Endothelial cell of umbilical vein (primary cell): Measurements from ENCODE around the gene EPYC. TPM values are rescaled to one million over a fixed set of nuclear protein-coding genes. Genes with fewer than 3 reads are reported as not detected.

ENCODE experiments used
- BruUV-seq: library from RNA; stranded (reverse); fragments of 400-500 nt; replicated peaks from 2 replicates; lab custom pipeline; 2021; lab: Mats Ljungman, UMichigan
- CTCF ChIA-PET: fragments of 300-600, 350-600 bp; sonication (Branson Sonifier 250); formaldehyde crosslinking; loops from one replicate; lab custom pipeline; 2021; ENCODE audit warnings: antibody characterized with exemption, inconsistent platforms; lab: Charles Lee
- POLR2A ChIA-PET: fragments of 300-600, 350-600 bp; sonication (Branson Sonifier 250); formaldehyde crosslinking; loops from one replicate; lab custom pipeline; 2021; ENCODE audit warnings: antibody characterized with exemption, inconsistent platforms; lab: Charles Lee
- DNase-seq: peaks from one replicate; pipeline ENCODE4 v3.0.0-alpha.2; 2011; ENCODE audit warnings: low read depth, low spot score
- FAIRE-seq: peaks from 2 replicates; lab custom pipeline; 2011; peaks lifted over from hg19 to GRCh38; lab: Jason Lieb, UNC
- H2AFZ ChIP-seq: 2 replicates; pipeline ENCODE4 v1.6.0; 2012; ENCODE audit warnings: low read depth, low read length, control low read depth, inconsistent platforms
- H3K27ac ChIP-seq: 2 replicates; pipeline ENCODE4 v1.5.1; 2011; ENCODE audit warnings: low read depth, mild to moderate bottlenecking, control low read depth, low read length, moderate library complexity; ENCODE audit not compliant: insufficient read depth
- H3K27me3 ChIP-seq, 2 experiments: 2 replicates each; pipeline versions ENCODE4 v1.6.0 to v1.6.1; 2011; ENCODE audit warnings: low read length in 2 of 2, mixed read lengths in 1 of 2; ENCODE audit not compliant: control insufficient read depth in 2 of 2, insufficient read depth in 2 of 2
- H3K36me3 ChIP-seq, 2 experiments: 2 replicates in 1 of 2; 3 replicates in 1 of 2; pipeline ENCODE4 v1.5.1; 2011; ENCODE audit warnings: low read length in 2 of 2, mild to moderate bottlenecking in 1 of 2, moderate library complexity in 1 of 2; ENCODE audit not compliant: control insufficient read depth in 2 of 2, insufficient read depth in 2 of 2; ENCODE audit errors: extremely low read depth in 1 of 2
- H3K4me1 ChIP-seq: 3 replicates; pipeline ENCODE4 v1.5.1; 2011; ENCODE audit warnings: mild to moderate bottlenecking, low read length; ENCODE audit not compliant: control insufficient read depth, insufficient read depth; ENCODE audit errors: extremely low read depth
- H3K4me2 ChIP-seq: 2 replicates; pipeline ENCODE4 v1.6.1; 2011; ENCODE audit warnings: low read length, control low read depth, mixed read lengths; ENCODE audit not compliant: insufficient read depth
- H3K4me3 ChIP-seq, 3 experiments: fragments of 200-600 bp in 1 of 3; sonication (generic), shearing (Covaris generic) in 1 of 3; replicated peaks in 1 of 3; 2 replicates each; pipeline ENCODE4 v1.5.1; 2011 to 2016; ENCODE audit warnings: control low read depth in 3 of 3, low read length in 3 of 3, mild to moderate bottlenecking in 2 of 3, inconsistent platforms in 1 of 3, low read depth in 1 of 3, moderate library complexity in 1 of 3; ENCODE audit not compliant: insufficient read depth in 1 of 3
- H3K79me2 ChIP-seq: 2 replicates; pipeline ENCODE4 v1.6.0; 2012; ENCODE audit warnings: low read length, inconsistent platforms; ENCODE audit not compliant: control insufficient read depth, insufficient read depth
- H3K9ac ChIP-seq: replicated peaks from 2 replicates; pipeline ENCODE3; 2011; ENCODE audit warnings: low read length, control low read depth; ENCODE audit not compliant: insufficient read depth; ENCODE audit errors: extremely low read depth
- H3K9me1 ChIP-seq: replicated peaks from 3 replicates; pipeline ENCODE4 v1.6.0; 2011; ENCODE audit warnings: mild to moderate bottlenecking, low read length; ENCODE audit not compliant: control insufficient read depth, insufficient read depth; ENCODE audit errors: extremely low read depth
- H3K9me3 ChIP-seq: replicated peaks from 2 replicates; pipeline ENCODE4 v1.5.1; 2012; ENCODE audit warnings: low read length, inconsistent platforms; ENCODE audit not compliant: control insufficient read depth, insufficient read depth
- H4K20me1 ChIP-seq: replicated peaks from 2 replicates; pipeline ENCODE3; 2011; ENCODE audit warnings: mild to moderate bottlenecking, low read length; ENCODE audit not compliant: control insufficient read depth, insufficient read depth; ENCODE audit errors: extremely low read depth
- CTCF ChIP-seq, 2 donors: IDR thresholded peaks; 1 replicate in 1 of 2; 2 replicates in 1 of 2; pipeline ENCODE4 v1.5.1; 2011; ENCODE audit warnings: low read length in 2 of 2, mild to moderate bottlenecking in 2 of 2, moderate library complexity in 2 of 2, control low read depth in 1 of 2, inconsistent platforms in 1 of 2, low read depth in 1 of 2; ENCODE audit not compliant: insufficient read depth in 1 of 2; ENCODE audit errors: extremely low read depth in 1 of 2
- EZH2 ChIP-seq: IDR thresholded peaks from 2 replicates; pipeline ENCODE4 v1.6.1; 2012; ENCODE audit warnings: borderline replicate concordance, low read depth, mild to moderate bottlenecking, moderate library complexity, low read length, inconsistent platforms; ENCODE audit not compliant: severe bottlenecking
- FOS ChIP-seq: IDR thresholded peaks from 2 replicates; pipeline ENCODE4 v1.6.1; 2011; ENCODE audit warnings: mild to moderate bottlenecking, low read length, moderate library complexity, borderline replicate concordance; ENCODE audit not compliant: insufficient read depth
- GATA2 ChIP-seq: IDR thresholded peaks from 2 replicates; pipeline ENCODE4 v1.7.0; 2011; ENCODE audit warnings: low read depth, mild to moderate bottlenecking, moderate library complexity, mixed read lengths, low read length; ENCODE audit not compliant: insufficient read length, insufficient read depth
- JUN ChIP-seq: IDR thresholded peaks from 2 replicates; pipeline ENCODE4 v1.6.1; 2011; ENCODE audit warnings: borderline replicate concordance, low read depth; ENCODE audit not compliant: insufficient read length, insufficient read depth
- MAX ChIP-seq: IDR thresholded peaks from 2 replicates; pipeline ENCODE4 v1.6.1; 2011; ENCODE audit not compliant: insufficient read depth, insufficient read length
- MYC ChIP-seq: IDR thresholded peaks from one replicate; pipeline ENCODE4 v1.6.1; 2011; ENCODE audit warnings: mild to moderate bottlenecking, low read depth, low read length
- POLR2A ChIP-seq: IDR thresholded peaks from 2 replicates; pipeline ENCODE4 v1.6.1; 2012; ENCODE audit warnings: low read depth, mild to moderate bottlenecking, control low read depth, low read length
- POLR2AphosphoS5 ChIP-seq: IDR thresholded peaks from 2 replicates; pipeline ENCODE4 v1.6.1; 2012; ENCODE audit warnings: low read depth, mild to moderate bottlenecking, control low read depth, low read length, moderate library complexity; ENCODE audit not compliant: insufficient read depth
- dilution Hi-C: fragments of 300-500 bp; cut with MboI; formaldehyde crosslinking; loops from one replicate; pipeline ENCODE4 v1.15.0; 2019; ENCODE audit warnings: low sequenced_read_pairs; ENCODE audit not compliant: extremely low pct_ligation_motif_present
- intact Hi-C: fragments of 100-400 bp; cut with micrococcal nuclease; formaldehyde crosslinking; loops from one replicate; pipeline ENCODE4 v1.10.0; 2022
- polyA plus RNA-seq, 4 experiments: library from polyadenylated mRNA; depleted of rRNA in 3 of 4; stranded (reverse) in 3 of 4; unstranded in 1 of 4; fragments of >200 nt; gene quantifications; 2 replicates each; pipeline versions ENCODE4 v1.2.1 to v1.2.3, GENCODE V29; 2011 to 2012; ENCODE audit warnings: missing spikeins in 1 of 4
- total RNA-seq: library from RNA; stranded (reverse); gene quantifications from 2 replicates; pipeline ENCODE4 v1.2.3, GENCODE V29; 2021

EPYC gene
- total and polyA plus RNA-seq, 2 donors (not counting 3 experiments of a cell fraction or from before 2014, with no cell fraction given): not detected

GRCh38 chr12:91019455-91019854, 14.7 kb upstream of the EPYC start:
- H4K20me1 ChIP-seq: no peaks in the 10 kb centered on the region
- no TSS peak for BruUV-seq
- dilution Hi-C loops (no loop called here), intact Hi-C loops (no loop called here)
- H3K9me3 ChIP-seq: no peaks in the 10 kb centered on the region
- no peak overlapping the region for H2AFZ ChIP-seq
- no peak overlapping the region for H3K9ac ChIP-seq
- H3K9me1 ChIP-seq: no peaks in the 10 kb centered on the region
- FAIRE-seq (no peak), DNase-seq (no peak)
- H3K27me3 ChIP-seq: no peaks in the 10 kb centered on the region
- H3K27ac ChIP-seq: no peak overlapping the region
- POLR2A ChIA-PET: no interaction called here
- no peak for TF ChIP-seq POLR2AphosphoS5
- no peak for TF ChIP-seq EZH2
- no peak for TF ChIP-seq FOS
- no peak for TF ChIP-seq MAX
- no peak for TF ChIP-seq MYC
- no peak for TF ChIP-seq JUN
- TF ChIP-seq GATA2: no peak
- no peak for TF ChIP-seq CTCF (IDR thresholded peaks at IDR 0.05; ENCODE audit: extremely low read depth in 1 of 2, insufficient read depth in 1 of 2, low read depth in 1 of 2, low read length in 2 of 2)
- no peak for TF ChIP-seq POLR2A
- H3K4me1 ChIP-seq: no peaks in the 10 kb centered on the region
- H3K79me2 ChIP-seq: no peaks in the 10 kb centered on the region
- no peaks in the 10 kb centered on the region for H3K36me3 ChIP-seq
- H3K4me3 ChIP-seq: no peak overlapping the region
- H3K4me2 ChIP-seq: no peak overlapping the region
- CTCF ChIA-PET: no interaction called here
